ENCODE measurements around the gene UNC13B.

DNA sequence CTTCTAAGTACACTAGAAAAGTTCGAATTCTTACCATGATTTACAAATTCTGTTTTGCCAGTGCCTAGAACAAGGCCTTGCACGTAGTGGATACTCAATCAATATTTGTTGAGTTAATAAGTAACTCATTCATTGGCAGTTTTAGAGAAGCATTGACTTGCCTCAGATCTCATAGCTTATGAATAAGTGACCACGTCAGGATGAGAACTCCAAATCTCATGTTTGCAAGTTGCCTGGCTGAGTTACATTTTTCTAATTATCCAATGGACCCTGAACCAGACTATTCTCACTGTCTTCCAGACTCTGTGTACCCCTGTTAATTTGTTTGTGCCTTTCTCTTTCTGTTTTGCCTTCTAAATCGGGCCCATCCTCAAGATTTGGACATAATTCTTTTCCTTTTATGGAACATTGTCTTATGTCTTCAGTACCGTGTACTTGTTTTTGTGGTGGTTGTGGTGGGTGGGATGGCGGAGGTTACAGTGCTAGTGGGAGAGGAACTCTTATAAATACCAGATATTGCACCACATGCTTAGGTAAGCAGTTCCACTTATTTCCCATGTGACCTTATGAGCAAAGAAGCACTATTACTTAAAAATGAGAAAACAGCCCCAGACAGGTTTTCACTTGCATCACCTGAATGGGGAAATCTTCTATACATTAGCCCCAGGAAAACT is 96.3 kb downstream of the UNC13B start:
- TF ChIP-seq, protein P1, sequence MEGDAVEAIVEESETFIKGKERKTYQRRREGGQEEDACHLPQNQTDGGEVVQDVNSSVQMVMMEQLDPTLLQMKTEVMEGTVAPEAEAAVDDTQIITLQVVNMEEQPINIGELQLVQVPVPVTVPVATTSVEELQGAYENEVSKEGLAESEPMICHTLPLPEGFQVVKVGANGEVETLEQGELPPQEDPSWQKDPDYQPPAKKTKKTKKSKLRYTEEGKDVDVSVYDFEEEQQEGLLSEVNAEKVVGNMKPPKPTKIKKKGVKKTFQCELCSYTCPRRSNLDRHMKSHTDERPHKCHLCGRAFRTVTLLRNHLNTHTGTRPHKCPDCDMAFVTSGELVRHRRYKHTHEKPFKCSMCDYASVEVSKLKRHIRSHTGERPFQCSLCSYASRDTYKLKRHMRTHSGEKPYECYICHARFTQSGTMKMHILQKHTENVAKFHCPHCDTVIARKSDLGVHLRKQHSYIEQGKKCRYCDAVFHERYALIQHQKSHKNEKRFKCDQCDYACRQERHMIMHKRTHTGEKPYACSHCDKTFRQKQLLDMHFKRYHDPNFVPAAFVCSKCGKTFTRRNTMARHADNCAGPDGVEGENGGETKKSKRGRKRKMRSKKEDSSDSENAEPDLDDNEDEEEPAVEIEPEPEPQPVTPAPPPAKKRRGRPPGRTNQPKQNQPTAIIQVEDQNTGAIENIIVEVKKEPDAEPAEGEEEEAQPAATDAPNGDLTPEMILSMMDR (IDR thresholded peaks at IDR 0.05; ENCODE audit: low read length): no peak
- TF ChIP-seq EZH2 (IDR thresholded peaks at IDR 0.05; ENCODE audit: borderline replicate concordance, low read length): no peak

Measured in OCI-LY1 (cell line).